ENCODE measurements around the gene PRKG1.
A peak's percentile ranks its signal among the peaks of the same experiment; 100 is the strongest.

- no peak for TF ChIP-seq ZFX (IDR thresholded peaks at IDR 0.05; ENCODE audit: borderline replicate concordance)
- TF ChIP-seq, protein P1, sequence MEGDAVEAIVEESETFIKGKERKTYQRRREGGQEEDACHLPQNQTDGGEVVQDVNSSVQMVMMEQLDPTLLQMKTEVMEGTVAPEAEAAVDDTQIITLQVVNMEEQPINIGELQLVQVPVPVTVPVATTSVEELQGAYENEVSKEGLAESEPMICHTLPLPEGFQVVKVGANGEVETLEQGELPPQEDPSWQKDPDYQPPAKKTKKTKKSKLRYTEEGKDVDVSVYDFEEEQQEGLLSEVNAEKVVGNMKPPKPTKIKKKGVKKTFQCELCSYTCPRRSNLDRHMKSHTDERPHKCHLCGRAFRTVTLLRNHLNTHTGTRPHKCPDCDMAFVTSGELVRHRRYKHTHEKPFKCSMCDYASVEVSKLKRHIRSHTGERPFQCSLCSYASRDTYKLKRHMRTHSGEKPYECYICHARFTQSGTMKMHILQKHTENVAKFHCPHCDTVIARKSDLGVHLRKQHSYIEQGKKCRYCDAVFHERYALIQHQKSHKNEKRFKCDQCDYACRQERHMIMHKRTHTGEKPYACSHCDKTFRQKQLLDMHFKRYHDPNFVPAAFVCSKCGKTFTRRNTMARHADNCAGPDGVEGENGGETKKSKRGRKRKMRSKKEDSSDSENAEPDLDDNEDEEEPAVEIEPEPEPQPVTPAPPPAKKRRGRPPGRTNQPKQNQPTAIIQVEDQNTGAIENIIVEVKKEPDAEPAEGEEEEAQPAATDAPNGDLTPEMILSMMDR (IDR thresholded peaks at IDR 0.05) = 0 out of 2 replicates have a peak, but pooled peaks have one; percentile 5
Measured at GRCh38 chr10:52172581-52172980, 1098.3 kb downstream of the PRKG1 start.
